ENCODE measurements around the gene ITGA5.
A peak's percentile ranks its signal among the peaks of the same experiment; 100 is the strongest.

The ITGA5 gene

DNA sequence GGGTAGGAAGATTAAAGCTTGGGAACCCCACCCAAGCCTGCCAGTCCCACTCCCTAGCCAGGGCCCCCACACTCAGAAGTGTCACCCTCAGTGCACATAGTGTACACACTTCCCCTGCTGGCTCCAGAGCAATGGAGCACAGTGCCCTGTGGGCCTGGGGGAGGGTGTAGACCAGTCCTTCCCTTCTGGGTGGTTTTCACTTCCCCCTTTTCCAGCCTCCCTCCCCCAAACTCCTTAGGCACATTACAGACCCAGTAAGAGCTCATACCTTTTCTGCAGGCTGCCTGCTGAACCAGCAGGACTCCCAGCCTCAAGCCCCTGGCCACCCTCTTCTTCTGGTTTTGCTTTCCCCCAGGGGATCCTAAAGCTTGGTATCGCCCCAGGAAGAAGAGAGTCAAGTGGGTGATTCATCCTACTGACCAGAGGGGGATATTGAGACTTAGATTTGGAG lies 34.5 kb downstream of the ITGA5 start, which contains the start of gene ZNF385A:
ZNF385A (minus strand) TSS at position 143 of the 451 bp plus-strand sequence. CDS start 219 bp downstream, outside the sequence.
- no peak for DNase-seq (ENCODE audit: low read depth)
- no peaks in the 10 kb centered on the region for H3K27me3 ChIP-seq (replicated peaks; ENCODE audit: control insufficient read depth, insufficient read depth, low read length)

DNA sequence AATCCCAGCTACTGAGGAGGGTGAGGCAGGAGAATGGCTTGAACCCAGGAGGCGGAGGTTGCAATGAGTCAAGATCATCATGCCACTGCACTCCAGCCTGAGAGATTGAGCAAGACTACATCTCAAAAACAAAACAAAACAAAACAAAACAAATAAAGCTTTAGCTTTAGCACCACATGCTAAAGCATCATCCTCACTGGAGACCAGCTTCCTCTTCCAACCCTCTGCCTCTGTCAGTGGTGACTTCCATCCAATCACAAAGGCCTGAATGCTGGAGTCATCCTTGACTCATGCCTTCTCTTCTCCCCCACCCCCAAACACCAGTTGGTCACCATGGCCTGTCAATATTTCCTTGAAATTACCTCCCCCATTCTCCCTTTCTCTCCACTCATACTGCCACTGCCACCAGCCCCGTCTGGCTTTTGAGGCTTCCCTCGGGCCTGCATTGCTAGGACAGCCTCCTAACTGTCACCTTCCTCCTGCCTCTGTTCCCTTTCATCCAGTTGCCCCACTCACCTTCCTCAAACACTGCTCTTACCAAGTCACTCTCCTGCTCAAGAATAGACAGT lies 35.9 kb downstream of the ITGA5 start:
- no peaks in the 10 kb centered on the region for H3K27me3 ChIP-seq (replicated peaks; ENCODE audit: control insufficient read depth, insufficient read depth, low read length)
- no peak overlapping the region for H3K9ac ChIP-seq (ENCODE audit: low read length)
- peak; percentile 63 for DNase-seq (ENCODE audit: low read depth)
- H3K9me3 ChIP-seq (ENCODE audit: control insufficient read depth, low read length) = no peaks in the 10 kb centered on the region
- peaks cover 34% of the 10 kb centered on the region for H3K4me1 ChIP-seq (ENCODE audit: control insufficient read depth, insufficient read depth, low read length)
- H3K36me3 ChIP-seq (ENCODE audit: control insufficient read depth, insufficient read depth, low read length, severe bottlenecking) = no peaks in the 10 kb centered on the region
- no peak overlapping the region for H3K4me3 ChIP-seq (ENCODE audit: low read length)

More for the DNA sequence above, 34.5 kb downstream of the ITGA5 start, which contains the start of gene ZNF385A:
- no peaks in the 10 kb centered on the region for H3K36me3 ChIP-seq (ENCODE audit: control insufficient read depth, insufficient read depth, low read length, severe bottlenecking)
- H3K9ac ChIP-seq (ENCODE audit: low read length) = peak within 1 kb of the TSS; percentile 41
- peaks cover 30% of the 10 kb centered on the region for H3K4me1 ChIP-seq (ENCODE audit: control insufficient read depth, insufficient read depth, low read length)
- no peaks in the 10 kb centered on the region for H3K9me3 ChIP-seq (ENCODE audit: control insufficient read depth, low read length)
- H3K4me3 ChIP-seq (ENCODE audit: low read length) = no peak within 1 kb of the TSS

DNA sequence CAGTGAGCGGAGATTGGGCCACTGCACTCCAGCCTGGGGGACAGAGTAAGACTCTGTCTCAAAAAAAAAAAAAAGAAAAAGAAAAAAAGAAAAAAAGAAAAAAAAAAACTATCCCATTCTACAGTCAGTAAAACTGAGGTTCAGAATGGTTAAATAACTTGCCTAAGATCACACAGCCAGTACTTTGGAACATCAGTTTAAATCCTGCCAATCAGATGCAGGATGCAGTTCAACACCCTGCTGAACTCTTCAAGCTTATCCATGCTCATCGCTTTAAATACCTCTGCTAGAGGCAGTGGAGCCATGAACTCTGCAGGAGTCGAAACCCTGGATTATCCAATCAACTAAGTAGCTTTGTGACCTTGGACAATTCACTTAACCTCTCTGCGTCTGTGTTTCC lies 37.9 kb downstream of the ITGA5 start:
- Histone ChIP-seq H3K36me3 (ENCODE audit: control insufficient read depth, insufficient read depth, low read length, severe bottlenecking) (no peaks in the 10 kb centered on the region), H3K4me3 (ENCODE audit: low read length) (no peak overlapping the region)
- DNase-seq (ENCODE audit: low read depth) = no peak

GRCh38 chr12:54379398-54380201 lies 39.5 kb downstream of the ITGA5 start:
- H3K4me1 ChIP-seq (ENCODE audit: control insufficient read depth, insufficient read depth, low read length) = peaks cover 40% of the 10 kb centered on the region
- no peaks in the 10 kb centered on the region for H3K36me3 ChIP-seq (ENCODE audit: control insufficient read depth, insufficient read depth, low read length, severe bottlenecking)
- no peaks in the 10 kb centered on the region for H3K9me3 ChIP-seq (ENCODE audit: control insufficient read depth, low read length)
- H3K27me3 ChIP-seq (replicated peaks; ENCODE audit: control insufficient read depth, insufficient read depth, low read length) = no peaks in the 10 kb centered on the region
- peak overlapping the region; percentile 77 for H3K4me3 ChIP-seq (ENCODE audit: low read length)
- DNase-seq (ENCODE audit: low read depth) = peak; percentile 98
- H3K9ac ChIP-seq (ENCODE audit: low read length) = peak overlapping the region; percentile 70

More for the DNA sequence above, 37.9 kb downstream of the ITGA5 start:
- Histone ChIP-seq H3K9me3 (ENCODE audit: control insufficient read depth, low read length) (no peaks in the 10 kb centered on the region), H3K9ac (ENCODE audit: low read length) (no peak overlapping the region), H3K27me3 (replicated peaks; ENCODE audit: control insufficient read depth, insufficient read depth, low read length) (no peaks in the 10 kb centered on the region), H3K4me1 (ENCODE audit: control insufficient read depth, insufficient read depth, low read length) (peaks cover 40% of the 10 kb centered on the region)

DNA sequence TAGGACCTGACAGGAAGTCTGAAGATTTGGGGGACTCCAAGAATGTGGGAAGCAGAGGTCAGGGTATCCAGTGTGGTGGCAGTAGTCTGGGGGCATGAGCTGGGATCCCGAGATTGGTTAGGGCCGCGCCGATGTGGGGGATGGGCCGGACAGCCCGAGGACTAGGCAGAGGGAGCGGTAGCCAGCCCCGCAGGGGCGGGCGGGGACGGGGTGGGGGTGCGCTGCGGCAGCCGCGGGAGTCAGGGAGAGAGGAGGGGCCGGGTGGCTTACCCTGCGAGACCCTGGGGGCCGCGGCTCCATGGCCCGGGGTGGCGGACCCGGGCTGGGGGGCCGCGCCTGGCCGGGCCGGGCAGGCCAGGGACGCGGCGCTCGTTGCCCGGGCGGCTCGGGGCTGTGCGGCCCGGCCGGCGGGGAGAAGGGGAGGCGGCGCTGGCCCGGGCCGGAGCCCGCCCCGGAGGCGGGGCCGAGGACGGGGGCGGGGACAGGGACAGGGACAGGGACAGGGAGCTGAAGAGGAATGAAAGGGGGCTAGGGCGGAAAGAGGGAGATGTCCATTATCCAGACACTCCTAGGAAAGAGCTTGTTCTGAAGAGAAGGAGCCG lies 40.2 kb downstream of the ITGA5 start:
- peak; percentile 82 for DNase-seq (ENCODE audit: low read depth)
- Histone ChIP-seq H3K9me3 (ENCODE audit: control insufficient read depth, low read length) (no peaks in the 10 kb centered on the region), H3K4me1 (ENCODE audit: control insufficient read depth, insufficient read depth, low read length) (peaks cover 44% of the 10 kb centered on the region), H3K27me3 (replicated peaks; ENCODE audit: control insufficient read depth, insufficient read depth, low read length) (no peaks in the 10 kb centered on the region), H3K9ac (ENCODE audit: low read length) (peak overlapping the region; percentile 70), H3K36me3 (ENCODE audit: control insufficient read depth, insufficient read depth, low read length, severe bottlenecking) (no peaks in the 10 kb centered on the region), H3K4me3 (ENCODE audit: low read length) (peak overlapping the region; percentile 77)

- Histone ChIP-seq H3K27me3 (replicated peaks; ENCODE audit: control insufficient read depth, insufficient read depth, low read length) (no peaks in the 10 kb centered on the region), H3K4me3 (ENCODE audit: low read length) (peak overlapping the region; percentile 77), H3K36me3 (ENCODE audit: control insufficient read depth, insufficient read depth, low read length, severe bottlenecking) (no peaks in the 10 kb centered on the region), H3K4me1 (ENCODE audit: control insufficient read depth, insufficient read depth, low read length) (peaks cover 46% of the 10 kb centered on the region), H3K9ac (ENCODE audit: low read length) (no peak overlapping the region), H3K9me3 (ENCODE audit: control insufficient read depth, low read length) (no peaks in the 10 kb centered on the region)
- DNase-seq (ENCODE audit: low read depth) = no peak
These were observed 41.1 kb downstream of the ITGA5 start for GRCh38 chr12:54377797-54378515.

- no peak for DNase-seq (ENCODE audit: low read depth)
- H3K4me3 ChIP-seq (ENCODE audit: low read length) = no peak overlapping the region
- H3K27me3 ChIP-seq (replicated peaks; ENCODE audit: control insufficient read depth, insufficient read depth, low read length) = no peaks in the 10 kb centered on the region
- H3K9ac ChIP-seq (ENCODE audit: low read length) = peak overlapping the region; percentile 28
- peaks cover 3% of the 10 kb centered on the region for H3K36me3 ChIP-seq (ENCODE audit: control insufficient read depth, insufficient read depth, low read length, severe bottlenecking)
- no peaks in the 10 kb centered on the region for H3K9me3 ChIP-seq (ENCODE audit: control insufficient read depth, low read length)
- H3K4me1 ChIP-seq (ENCODE audit: control insufficient read depth, insufficient read depth, low read length) = peaks cover 47% of the 10 kb centered on the region
These were observed 42.1 kb downstream of the ITGA5 start for GRCh38 chr12:54377007-54377406.

- no peak for DNase-seq (ENCODE audit: low read depth)
- peaks cover 3% of the 10 kb centered on the region for H3K36me3 ChIP-seq (ENCODE audit: control insufficient read depth, insufficient read depth, low read length, severe bottlenecking)
- peak overlapping the region; percentile 28 for H3K9ac ChIP-seq (ENCODE audit: low read length)
- H3K27me3 ChIP-seq (replicated peaks; ENCODE audit: control insufficient read depth, insufficient read depth, low read length) = no peaks in the 10 kb centered on the region
- no peak overlapping the region for H3K4me3 ChIP-seq (ENCODE audit: low read length)
- H3K4me1 ChIP-seq (ENCODE audit: control insufficient read depth, insufficient read depth, low read length) = peaks cover 51% of the 10 kb centered on the region
- no peaks in the 10 kb centered on the region for H3K9me3 ChIP-seq (ENCODE audit: control insufficient read depth, low read length)
These were observed 42.5 kb downstream of the ITGA5 start for GRCh38 chr12:54376596-54376995.

- peaks cover 3% of the 10 kb centered on the region for H3K36me3 ChIP-seq (ENCODE audit: control insufficient read depth, insufficient read depth, low read length, severe bottlenecking)
- H3K4me3 ChIP-seq (ENCODE audit: low read length) = no peak overlapping the region
- H3K4me1 ChIP-seq (ENCODE audit: control insufficient read depth, insufficient read depth, low read length) = peaks cover 60% of the 10 kb centered on the region
- no peaks in the 10 kb centered on the region for H3K27me3 ChIP-seq (replicated peaks; ENCODE audit: control insufficient read depth, insufficient read depth, low read length)
- peak overlapping the region; percentile 45 for H3K9ac ChIP-seq (ENCODE audit: low read length)
- no peaks in the 10 kb centered on the region for H3K9me3 ChIP-seq (ENCODE audit: control insufficient read depth, low read length)
- DNase-seq (ENCODE audit: low read depth) = no peak
These were observed 43.8 kb downstream of the ITGA5 start for GRCh38 chr12:54375259-54375579.

DNA sequence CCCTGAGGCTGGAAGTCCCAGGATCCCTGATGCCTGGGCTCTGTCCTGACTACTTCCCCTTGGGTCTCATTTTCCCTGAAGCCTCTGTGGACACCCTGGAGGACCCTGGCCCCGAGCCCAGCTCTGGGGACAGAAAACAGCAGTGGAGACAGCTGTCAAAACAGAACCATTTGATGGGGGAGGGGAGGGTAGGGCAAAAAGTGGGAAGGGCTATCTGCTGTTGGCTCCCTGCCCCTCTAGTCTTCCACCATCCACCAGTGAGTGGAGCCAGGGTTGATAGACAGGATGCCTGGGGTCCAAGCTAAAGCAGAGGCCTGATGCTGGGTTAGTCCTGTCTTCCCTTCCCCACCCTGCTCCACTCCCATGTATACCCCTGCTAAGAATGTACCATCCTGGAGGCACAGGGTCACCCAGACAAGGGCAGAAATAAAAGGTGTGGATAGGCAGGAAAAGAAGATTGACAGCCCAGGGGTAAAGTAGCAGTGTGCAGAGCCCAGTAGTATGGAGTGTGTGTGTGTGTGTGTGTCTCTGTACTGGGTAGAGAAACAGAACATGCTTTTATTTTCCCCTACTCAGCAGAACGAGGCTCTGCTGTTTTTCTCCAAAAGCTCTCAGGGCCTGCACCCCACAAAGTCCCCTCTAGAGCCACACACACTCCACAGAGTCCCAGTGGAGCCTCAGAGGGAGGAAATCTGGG lies 44.4 kb downstream of the ITGA5 start:
- no peaks in the 10 kb centered on the region for H3K9me3 ChIP-seq (ENCODE audit: control insufficient read depth, low read length)
- peak overlapping the region; percentile 45 for H3K9ac ChIP-seq (ENCODE audit: low read length)
- peaks cover 3% of the 10 kb centered on the region for H3K36me3 ChIP-seq (ENCODE audit: control insufficient read depth, insufficient read depth, low read length, severe bottlenecking)
- H3K27me3 ChIP-seq (replicated peaks; ENCODE audit: control insufficient read depth, insufficient read depth, low read length) = no peaks in the 10 kb centered on the region
- peaks cover 60% of the 10 kb centered on the region for H3K4me1 ChIP-seq (ENCODE audit: control insufficient read depth, insufficient read depth, low read length)
- no peak overlapping the region for H3K4me3 ChIP-seq (ENCODE audit: low read length)
- no peak for DNase-seq (ENCODE audit: low read depth)
